OCI-LY3 (cell line): Measurements from ENCODE around the gene STXBP4.

Source experiments
- H2AFZ ChIP-seq: fragments of 200-600, 300-600 bp; shearing (Covaris generic); 2 replicates; pipeline ENCODE4 v1.6.0; 2014; ENCODE audit warnings: antibody characterized with exemption, low read depth, low read length
- H3K27ac ChIP-seq: fragments of 200-600, 300-600 bp; sonication (generic); 2 replicates; pipeline ENCODE4 v1.5.1; 2014; ENCODE audit warnings: mild to moderate bottlenecking, low read length, moderate library complexity, mixed read lengths
- H3K27me3 ChIP-seq: fragments of 200-600, 300-600 bp; sonication (generic); 2 replicates; pipeline ENCODE4 v1.6.1; 2014; ENCODE audit warnings: low read depth, low read length, mixed read lengths
- H3K36me3 ChIP-seq: fragments of 200-600, 300-600 bp; sonication (generic); replicated peaks from 2 replicates; pipeline ENCODE3; 2014; ENCODE audit warnings: low read depth, low read length, mixed read lengths
- H3K4me1 ChIP-seq: fragments of 300-600, 200-600 bp; sonication (generic); 2 replicates; pipeline ENCODE4 v1.6.1; 2014; ENCODE audit warnings: low read length, mixed read lengths
- H3K4me2 ChIP-seq: fragments of 200-600, 300-600 bp; sonication (generic); 2 replicates; pipeline ENCODE4 v1.6.1; 2014; ENCODE audit warnings: low read length, mixed read lengths
- H3K4me3 ChIP-seq: fragments of 300-600, 200-600 bp; sonication (generic); 2 replicates; pipeline ENCODE4 v1.5.1; 2014; ENCODE audit warnings: antibody characterized with exemption, mild to moderate bottlenecking, low read length, moderate library complexity
- H3K79me2 ChIP-seq: fragments of 300-600, 200-600 bp; shearing (Covaris generic); 2 replicates; pipeline ENCODE4 v1.6.1; 2014; ENCODE audit warnings: mild to moderate bottlenecking, low read length, mixed read lengths
- H3K9ac ChIP-seq: fragments of 300-600, 200-600 bp; shearing (Covaris generic); 2 replicates; pipeline ENCODE4 v1.6.0; 2014; ENCODE audit warnings: mild to moderate bottlenecking, low read length, moderate library complexity
- H3K9me3 ChIP-seq: fragments of 200-600, 300-600 bp; shearing (Covaris generic); 2 replicates; pipeline ENCODE4 v1.6.1; 2014; ENCODE audit warnings: low read length, mixed read lengths; ENCODE audit not compliant: insufficient read depth
- H4K20me1 ChIP-seq: fragments of 200-600, 300-600 bp; sonication (generic); 2 replicates; pipeline ENCODE4 v1.6.1; 2016; ENCODE audit warnings: low read length, mixed read lengths; ENCODE audit not compliant: insufficient read depth
- EZH2phosphoT487 ChIP-seq: fragments of 200-600 bp; shearing (Covaris generic); IDR thresholded peaks from 2 replicates; pipeline ENCODE4 v1.6.1; 2018; ENCODE audit warnings: antibody characterized with exemption, mixed run types, low read depth
- TF ChIP-seq, protein P1 (sequence below): fragments of 200-600, 300-600 bp; sonication (generic); IDR thresholded peaks from 2 replicates; pipeline ENCODE4 v1.5.1; 2014; ENCODE audit warnings: antibody characterized with exemption, low read length, low read depth

Gene STXBP4

GRCh38 chr17:55172612-55173011, 204.0 kb downstream of the STXBP4 start:
- TF ChIP-seq EZH2phosphoT487 = no peak
- TF ChIP-seq, protein P1, sequence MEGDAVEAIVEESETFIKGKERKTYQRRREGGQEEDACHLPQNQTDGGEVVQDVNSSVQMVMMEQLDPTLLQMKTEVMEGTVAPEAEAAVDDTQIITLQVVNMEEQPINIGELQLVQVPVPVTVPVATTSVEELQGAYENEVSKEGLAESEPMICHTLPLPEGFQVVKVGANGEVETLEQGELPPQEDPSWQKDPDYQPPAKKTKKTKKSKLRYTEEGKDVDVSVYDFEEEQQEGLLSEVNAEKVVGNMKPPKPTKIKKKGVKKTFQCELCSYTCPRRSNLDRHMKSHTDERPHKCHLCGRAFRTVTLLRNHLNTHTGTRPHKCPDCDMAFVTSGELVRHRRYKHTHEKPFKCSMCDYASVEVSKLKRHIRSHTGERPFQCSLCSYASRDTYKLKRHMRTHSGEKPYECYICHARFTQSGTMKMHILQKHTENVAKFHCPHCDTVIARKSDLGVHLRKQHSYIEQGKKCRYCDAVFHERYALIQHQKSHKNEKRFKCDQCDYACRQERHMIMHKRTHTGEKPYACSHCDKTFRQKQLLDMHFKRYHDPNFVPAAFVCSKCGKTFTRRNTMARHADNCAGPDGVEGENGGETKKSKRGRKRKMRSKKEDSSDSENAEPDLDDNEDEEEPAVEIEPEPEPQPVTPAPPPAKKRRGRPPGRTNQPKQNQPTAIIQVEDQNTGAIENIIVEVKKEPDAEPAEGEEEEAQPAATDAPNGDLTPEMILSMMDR = no peak
- Histone ChIP-seq H4K20me1 (no peaks in the 10 kb centered on the region), H3K4me1 (peaks cover 80% of the 10 kb centered on the region), H3K27ac (0 out of 2 replicates have a peak overlapping the region, but pooled peaks have one; percentile 12), H3K36me3 (peaks cover 15% of the 10 kb centered on the region), H3K4me3 (no peak overlapping the region), H3K79me2 (no peaks in the 10 kb centered on the region), H3K9me3 (0 out of 2 replicates have a peak, but pooled peaks cover 6% of the 10 kb centered on the region), H2AFZ (no peak overlapping the region), H3K4me2 (peak overlapping the region; percentile 40), H3K9ac (0 out of 2 replicates have a peak overlapping the region, but pooled peaks have one; percentile 6), H3K27me3 (no peaks in the 10 kb centered on the region)

DNA sequence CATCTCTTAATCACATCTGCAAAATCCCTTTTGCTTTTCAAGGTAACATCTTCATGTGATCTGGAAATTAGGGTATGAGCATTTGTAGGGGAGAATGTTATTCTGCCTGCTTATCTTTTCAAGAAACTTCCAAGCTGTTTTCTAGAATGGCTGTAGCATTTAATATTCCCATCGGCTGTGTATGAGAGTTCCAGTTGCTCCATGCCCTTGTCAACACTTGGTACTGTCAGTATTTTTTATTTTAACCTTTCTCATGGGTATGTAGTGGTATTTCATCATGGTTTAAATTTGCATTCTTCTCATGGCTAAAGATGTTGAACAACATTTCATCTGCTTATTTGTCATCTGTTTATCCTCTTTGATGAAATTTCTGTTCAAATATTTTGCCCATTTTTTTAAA, 205.6 kb downstream of the STXBP4 start:
- Histone ChIP-seq H3K27ac (no peak overlapping the region), H3K79me2 (no peaks in the 10 kb centered on the region), H3K4me1 (peaks cover 70% of the 10 kb centered on the region), H4K20me1 (no peaks in the 10 kb centered on the region), H3K4me3 (no peak overlapping the region), H3K9ac (no peak overlapping the region), H3K4me2 (no peak overlapping the region), H2AFZ (no peak overlapping the region), H3K9me3 (0 out of 2 replicates have a peak, but pooled peaks cover 6% of the 10 kb centered on the region), H3K27me3 (no peaks in the 10 kb centered on the region), H3K36me3 (peaks cover 15% of the 10 kb centered on the region)
- no peak for TF ChIP-seq EZH2phosphoT487
- TF ChIP-seq, protein P1 = no peak

DNA sequence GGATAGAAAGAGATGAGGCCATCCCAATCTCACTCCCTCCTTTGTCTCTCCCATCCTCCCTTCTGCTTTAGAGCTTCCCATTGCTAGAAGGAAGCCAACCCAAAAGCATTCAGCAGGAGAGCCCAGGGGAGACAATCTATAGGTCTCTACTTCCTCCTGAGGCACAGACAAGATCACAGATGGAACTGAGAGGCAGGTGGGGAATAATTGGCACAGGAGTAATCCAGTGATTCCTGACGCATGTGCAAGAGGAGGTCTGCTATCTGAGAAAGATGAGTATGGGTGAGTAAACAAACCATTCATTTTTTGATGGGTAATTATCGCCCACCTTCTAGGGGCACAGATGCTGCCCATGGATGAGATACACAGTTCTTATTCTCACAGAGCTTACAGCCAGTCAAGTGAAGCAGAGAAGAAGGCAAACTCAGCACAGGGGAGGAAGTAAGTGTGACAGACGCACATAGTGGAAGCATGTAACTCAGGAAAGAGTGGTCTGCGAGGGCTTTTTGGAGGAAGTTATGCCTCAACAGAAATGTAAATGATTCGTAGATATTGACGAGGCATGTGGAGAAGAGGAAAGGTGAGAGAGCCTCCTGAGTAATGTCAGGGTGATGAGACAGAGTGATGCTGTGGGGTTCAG, 207.3 kb downstream of the STXBP4 start:
- H4K20me1 ChIP-seq = no peaks in the 10 kb centered on the region
- H3K79me2 ChIP-seq = no peaks in the 10 kb centered on the region
- no peak for TF ChIP-seq EZH2phosphoT487
- TF ChIP-seq, protein P1 = no peak
- H3K4me1 ChIP-seq = peaks cover 55% of the 10 kb centered on the region
- H3K27me3 ChIP-seq = no peaks in the 10 kb centered on the region
- H3K4me3 ChIP-seq = peak overlapping the region; percentile 22; the same call in 1 of the 2 replicates
- H3K36me3 ChIP-seq = peaks cover 15% of the 10 kb centered on the region
- H3K4me2 ChIP-seq = peak overlapping the region; percentile 56
- H3K9ac ChIP-seq = peak overlapping the region; percentile 36; the same call in 1 of the 2 replicates
- H3K9me3 ChIP-seq = 0 out of 2 replicates have a peak, but pooled peaks cover 6% of the 10 kb centered on the region
- peak overlapping the region; percentile 31; the same call in 1 of the 2 replicates for H2AFZ ChIP-seq
- H3K27ac ChIP-seq = peak overlapping the region; percentile 75

DNA sequence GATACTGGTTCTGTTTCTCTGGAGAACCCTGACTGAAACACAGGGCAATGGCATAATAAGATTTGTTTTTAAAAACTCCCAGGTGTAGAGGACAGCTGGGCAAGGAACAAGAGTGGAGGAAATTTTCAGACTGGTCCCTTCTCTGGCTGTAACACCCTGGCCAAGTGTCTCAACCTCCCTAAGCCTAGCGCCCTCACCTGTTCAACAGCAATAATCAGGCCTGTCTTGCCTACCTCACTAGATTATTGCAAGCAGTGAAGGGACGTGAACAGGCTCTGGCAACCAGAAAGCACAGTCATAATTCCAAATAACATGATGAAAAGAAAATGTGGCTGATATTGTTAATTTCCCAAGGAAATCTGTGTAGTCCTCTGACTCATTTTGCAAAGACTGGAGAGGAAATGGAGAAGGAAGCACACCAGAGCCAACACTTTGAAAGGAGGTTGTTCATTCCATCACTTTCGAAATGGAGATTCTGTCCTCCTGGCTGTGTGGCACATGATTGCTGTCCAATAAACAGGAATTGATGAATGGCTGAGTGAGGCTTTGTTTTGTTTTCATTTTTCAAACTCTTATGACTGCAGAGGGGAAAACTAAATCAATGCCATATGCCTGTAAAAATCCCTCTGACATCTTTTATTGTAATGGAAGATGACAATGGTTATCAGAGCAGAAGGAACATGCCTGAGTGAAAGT, 208.7 kb downstream of the STXBP4 start:
- Histone ChIP-seq H2AFZ (peak overlapping the region; percentile 64; the same call in 1 of the 2 replicates), H3K27ac (peak overlapping the region; percentile 75), H3K79me2 (no peaks in the 10 kb centered on the region), H3K4me3 (no peak overlapping the region), H4K20me1 (no peaks in the 10 kb centered on the region), H3K36me3 (peaks cover 15% of the 10 kb centered on the region), H3K4me2 (peak overlapping the region; percentile 56; the same call in 1 of the 2 replicates), H3K4me1 (peaks cover 41% of the 10 kb centered on the region), H3K27me3 (no peaks in the 10 kb centered on the region), H3K9ac (peak overlapping the region; percentile 36; the same call in 1 of the 2 replicates), H3K9me3 (0 out of 2 replicates have a peak, but pooled peaks cover 6% of the 10 kb centered on the region)
- TF ChIP-seq, protein P1 = peak; percentile 71
- no peak for TF ChIP-seq EZH2phosphoT487
